K562 (cell line): Measurements from ENCODE around the gene PRTFDC1. TPM values are rescaled to one million over a fixed set of nuclear protein-coding genes. Genes with fewer than 3 reads are reported as not detected.
A peak's percentile ranks its signal among the peaks of the same experiment; 100 is the strongest.

ENCODE experiments used
- BMI1 ChIP-seq: fragments of 150-350 bp; IDR thresholded peaks from 2 replicates; pipeline ENCODE4 v1.6.1; 2014; ENCODE audit warnings: low read length
- CBFB ChIP-seq: sonication (generic); formaldehyde crosslinking; IDR thresholded peaks from 2 replicates; pipeline ENCODE4 v1.4.0; 2020; ENCODE audit warnings: mild to moderate bottlenecking, missing genetic modification reagents
- CBX2 ChIP-seq: fragments of 200-600 bp; sonication (generic); IDR thresholded peaks from one replicate; pipeline ENCODE4 v1.6.1; 2012; ENCODE audit warnings: mild to moderate bottlenecking, low read length, inconsistent platforms; ENCODE audit not compliant: insufficient read depth, poor library complexity, severe bottlenecking
- DNMT1 ChIP-seq: fragments of 450-650 bp; IDR thresholded peaks from 2 replicates; pipeline ENCODE4 v1.6.1; 2016; ENCODE audit warnings: antibody characterized with exemption, mild to moderate bottlenecking
- ELK3 ChIP-seq: fragments of 450-650 bp; formaldehyde crosslinking; IDR thresholded peaks from 2 replicates; pipeline ENCODE4 v1.4.0; 2020; ENCODE audit warnings: mild to moderate bottlenecking
- FOXA1 ChIP-seq: fragments of 450-650 bp; IDR thresholded peaks from 2 replicates; pipeline ENCODE4 v1.6.1; 2016; ENCODE audit warnings: mild to moderate bottlenecking, borderline replicate concordance
- NCOA1 ChIP-seq: fragments of 450-650 bp; IDR thresholded peaks from 2 replicates; pipeline ENCODE4 v1.6.1; 2016; ENCODE audit warnings: low read depth
- NCOR1 ChIP-seq: fragments of 450-650 bp; IDR thresholded peaks from 2 replicates; pipeline ENCODE4 v1.6.1; 2016; ENCODE audit warnings: mild to moderate bottlenecking, moderate library complexity
- RNF2 ChIP-seq: sonication (generic); IDR thresholded peaks from 2 replicates; pipeline ENCODE4 v1.6.1; 2016
- ZNF239 ChIP-seq: fragments of 250-450 bp; sonication (Bioruptor Pico); IDR thresholded peaks from 2 replicates; pipeline ENCODE4 v1.4.0; 2020; ENCODE audit warnings: mild to moderate bottlenecking
- ZNF282 ChIP-seq: sonication (generic); formaldehyde crosslinking; IDR thresholded peaks from 2 replicates; pipeline ENCODE4 v1.8.1; 2023; ENCODE audit warnings: missing genetic modification reagents
- polyA plus RNA-seq, 8 experiments: library from polyadenylated mRNA; depleted of rRNA in 4 of 8; stranded (reverse) in 5 of 8; unstranded in 3 of 8; fragments of >200 nt; fragmentation: Nextera tagmentation in 2 of 8; fragmentation: Illumina TruSeq in 1 of 8; extraction: Ambion mirVana in 2 of 8; extraction: Trizol in 1 of 8; gene quantifications; 2 replicates each; pipeline versions ENCODE4 v1.2.1 to v1.2.3, GENCODE V29; 2011 to 2014; ENCODE audit warnings: inconsistent platforms in 1 of 8, missing spikeins in 1 of 8
- total RNA-seq, 7 experiments: library from RNA; depleted of rRNA in 6 of 7; stranded (reverse); fragments of >200 nt in 6 of 7; fragmentation: Illumina TruSeq in 2 of 7; extraction: Trizol in 2 of 7; gene quantifications; 2 replicates each; pipeline versions ENCODE4 v1.2.1 to v1.2.3, GENCODE V29; 2011 to 2021; ENCODE audit warnings: low replicate concordance in 1 of 7
- TF ChIP-seq, protein P1 (sequence below): IDR thresholded peaks from 3 replicates; pipeline ENCODE4 v1.6.1; 2011; ENCODE audit warnings: borderline replicate concordance, mild to moderate bottlenecking, moderate library complexity; ENCODE audit not compliant: insufficient read length; ENCODE audit errors: extremely low read depth
- TF ChIP-seq, protein P2 (sequence below), 2 experiments: fragments of 450-650 bp; IDR thresholded peaks; 2 replicates each; pipeline ENCODE4 v1.6.1; 2016; ENCODE audit warnings: mild to moderate bottlenecking in 2 of 2, borderline replicate concordance in 1 of 2, low read depth in 1 of 2, moderate library complexity in 1 of 2
- TF ChIP-seq, protein P3 (sequence below): fragments of 200-800 bp; sonication (Bioruptor generic); IDR thresholded peaks from 2 replicates; pipeline ENCODE4 v1.6.1; 2017; ENCODE audit warnings: missing genetic modification characterization, missing compliant biosample characterization

The PRTFDC1 gene
- total and polyA plus RNA-seq, 9 of the 15 experiments (the other 6 are each of a cell fraction or from before 2014, with no cell fraction given): 7.0 to 27.6 (median 10.0) TPM

DNA sequence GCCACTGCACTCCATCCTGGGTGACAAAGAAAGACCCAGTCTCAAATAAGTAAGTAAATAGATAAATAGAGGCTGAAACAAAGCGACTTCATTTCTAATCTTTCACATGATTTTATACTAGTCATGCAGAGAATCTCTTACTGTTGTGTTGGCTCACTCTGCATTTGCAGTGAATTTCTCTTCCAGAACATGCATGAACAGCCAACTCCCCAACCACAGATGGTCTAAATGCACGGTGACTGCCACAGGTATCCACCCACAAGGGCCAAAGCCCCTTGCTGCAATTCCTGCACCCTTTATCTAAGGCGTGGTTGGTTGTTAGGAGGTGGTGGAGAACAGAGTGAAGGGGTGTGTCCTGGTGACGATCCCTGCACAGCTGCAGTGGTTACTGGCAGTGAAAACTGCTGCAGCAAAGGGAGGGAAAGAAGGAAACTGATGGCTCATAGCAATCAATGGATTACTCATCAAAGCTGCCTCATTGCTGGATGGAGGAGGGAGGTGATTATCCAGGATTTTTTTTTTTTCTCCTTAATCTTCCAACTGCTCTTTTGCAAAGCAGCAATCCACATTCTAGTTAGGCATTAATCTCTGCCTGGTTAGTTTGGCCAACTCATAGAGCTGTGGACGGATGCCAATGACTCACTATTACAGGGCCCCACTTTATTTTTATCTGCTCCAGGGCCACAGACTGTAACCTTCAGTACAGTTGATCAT is 50.6 kb downstream of the PRTFDC1 start (continued):
- no peak for TF ChIP-seq CBFB (CRISPR knock-in tag)
- no peak for TF ChIP-seq ELK3
- TF ChIP-seq ZNF239 (CRISPR knock-in tag): no peak
- TF ChIP-seq, protein P1, sequence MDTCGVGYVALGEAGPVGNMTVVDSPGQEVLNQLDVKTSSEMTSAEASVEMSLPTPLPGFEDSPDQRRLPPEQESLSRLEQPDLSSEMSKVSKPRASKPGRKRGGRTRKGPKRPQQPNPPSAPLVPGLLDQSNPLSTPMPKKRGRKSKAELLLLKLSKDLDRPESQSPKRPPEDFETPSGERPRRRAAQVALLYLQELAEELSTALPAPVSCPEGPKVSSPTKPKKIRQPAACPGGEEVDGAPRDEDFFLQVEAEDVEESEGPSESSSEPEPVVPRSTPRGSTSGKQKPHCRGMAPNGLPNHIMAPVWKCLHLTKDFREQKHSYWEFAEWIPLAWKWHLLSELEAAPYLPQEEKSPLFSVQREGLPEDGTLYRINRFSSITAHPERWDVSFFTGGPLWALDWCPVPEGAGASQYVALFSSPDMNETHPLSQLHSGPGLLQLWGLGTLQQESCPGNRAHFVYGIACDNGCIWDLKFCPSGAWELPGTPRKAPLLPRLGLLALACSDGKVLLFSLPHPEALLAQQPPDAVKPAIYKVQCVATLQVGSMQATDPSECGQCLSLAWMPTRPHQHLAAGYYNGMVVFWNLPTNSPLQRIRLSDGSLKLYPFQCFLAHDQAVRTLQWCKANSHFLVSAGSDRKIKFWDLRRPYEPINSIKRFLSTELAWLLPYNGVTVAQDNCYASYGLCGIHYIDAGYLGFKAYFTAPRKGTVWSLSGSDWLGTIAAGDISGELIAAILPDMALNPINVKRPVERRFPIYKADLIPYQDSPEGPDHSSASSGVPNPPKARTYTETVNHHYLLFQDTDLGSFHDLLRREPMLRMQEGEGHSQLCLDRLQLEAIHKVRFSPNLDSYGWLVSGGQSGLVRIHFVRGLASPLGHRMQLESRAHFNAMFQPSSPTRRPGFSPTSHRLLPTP: no peak
- TF ChIP-seq, protein P2, sequence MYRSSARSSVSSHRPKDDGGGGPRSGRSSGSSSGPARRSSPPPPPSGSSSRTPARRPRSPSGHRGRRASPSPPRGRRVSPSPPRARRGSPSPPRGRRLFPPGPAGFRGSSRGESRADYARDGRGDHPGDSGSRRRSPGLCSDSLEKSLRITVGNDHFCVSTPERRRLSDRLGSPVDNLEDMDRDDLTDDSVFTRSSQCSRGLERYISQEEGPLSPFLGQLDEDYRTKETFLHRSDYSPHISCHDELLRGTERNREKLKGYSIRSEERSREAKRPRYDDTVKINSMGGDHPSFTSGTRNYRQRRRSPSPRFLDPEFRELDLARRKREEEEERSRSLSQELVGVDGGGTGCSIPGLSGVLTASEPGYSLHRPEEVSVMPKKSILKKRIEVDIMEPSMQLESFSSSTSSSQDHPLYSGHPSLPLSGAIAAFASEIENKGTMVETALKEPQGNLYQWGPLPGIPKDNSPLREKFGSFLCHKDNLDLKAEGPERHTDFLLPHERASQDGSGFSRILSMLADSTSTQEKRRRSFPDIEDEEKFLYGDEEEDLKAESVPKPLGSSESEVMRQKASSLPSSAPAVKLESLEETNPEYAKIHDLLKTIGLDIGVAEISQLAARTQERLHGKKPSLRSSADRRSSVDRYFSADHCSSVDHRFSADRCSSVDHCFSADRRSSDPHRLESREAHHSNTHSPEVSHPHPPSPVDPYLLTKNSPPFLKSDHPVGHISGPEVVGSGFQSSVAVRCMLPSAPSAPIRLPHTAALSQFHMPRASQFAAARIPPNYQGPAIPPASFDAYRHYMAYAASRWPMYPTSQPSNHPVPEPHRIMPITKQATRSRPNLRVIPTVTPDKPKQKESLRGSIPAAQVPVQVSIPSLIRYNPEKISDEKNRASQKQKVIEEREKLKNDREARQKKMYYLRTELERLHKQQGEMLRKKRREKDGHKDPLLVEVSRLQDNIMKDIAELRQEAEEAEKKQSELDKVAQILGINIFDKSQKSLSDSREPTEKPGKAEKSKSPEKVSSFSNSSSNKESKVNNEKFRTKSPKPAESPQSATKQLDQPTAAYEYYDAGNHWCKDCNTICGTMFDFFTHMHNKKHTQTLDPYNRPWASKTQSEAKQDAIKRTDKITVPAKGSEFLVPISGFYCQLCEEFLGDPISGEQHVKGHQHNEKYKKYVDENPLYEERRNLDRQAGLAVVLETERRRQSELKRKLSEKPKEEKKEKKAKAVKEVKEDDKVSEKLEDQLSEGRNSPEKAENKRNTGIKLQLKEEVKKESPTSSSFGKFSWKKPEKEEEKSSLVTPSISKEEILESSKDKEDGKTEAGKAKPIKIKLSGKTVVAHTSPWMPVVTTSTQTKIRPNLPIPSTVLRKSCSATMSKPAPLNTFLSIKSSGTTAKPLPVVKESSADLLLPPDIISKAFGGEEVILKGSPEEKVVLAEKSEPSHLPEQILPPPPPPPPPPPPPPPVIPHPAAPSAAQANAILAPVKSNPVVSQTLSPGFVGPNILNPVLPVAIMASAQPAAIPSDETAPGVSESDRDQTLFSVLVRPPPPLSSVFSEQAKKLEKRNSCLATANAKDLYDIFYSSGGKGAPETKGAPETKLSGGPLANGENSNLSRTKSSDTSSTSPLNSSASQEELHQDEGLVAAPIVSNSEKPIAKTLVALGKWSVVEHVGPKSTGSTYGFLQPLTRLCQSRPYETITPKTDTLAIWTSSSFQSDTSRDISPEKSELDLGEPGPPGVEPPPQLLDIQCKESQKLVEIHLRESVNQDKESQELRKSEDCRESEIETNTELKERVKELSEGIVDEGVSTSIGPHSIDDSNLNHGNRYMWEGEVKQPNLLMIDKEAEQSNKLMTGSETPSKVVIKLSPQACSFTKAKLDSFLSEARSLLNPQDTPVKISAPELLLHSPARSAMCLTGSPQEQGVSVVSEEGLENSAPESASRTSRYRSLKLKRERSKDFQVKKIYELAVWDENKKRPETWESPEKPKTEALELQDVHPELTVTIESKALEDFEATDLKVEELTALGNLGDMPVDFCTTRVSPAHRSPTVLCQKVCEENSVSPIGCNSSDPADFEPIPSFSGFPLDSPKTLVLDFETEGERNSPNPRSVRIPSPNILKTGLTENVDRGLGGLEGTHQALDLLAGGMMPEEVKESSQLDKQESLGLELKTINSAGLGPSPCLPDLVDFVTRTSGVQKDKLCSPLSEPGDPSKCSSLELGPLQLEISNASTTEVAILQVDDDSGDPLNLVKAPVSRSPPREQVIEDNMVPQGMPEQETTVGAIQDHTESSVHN (IDR thresholded peaks at IDR 0.05; ENCODE audit: borderline replicate concordance in 1 of 2, low read depth in 1 of 2): peak in 1 of 2 experiments; percentile 52; a peak in 1 of 4 replicates
- no peak for TF ChIP-seq FOXA1
- no peak for TF ChIP-seq CBX2
- peak; percentile 64; the same call in 1 of the 2 replicates for TF ChIP-seq NCOA1
- no peak for TF ChIP-seq BMI1
- TF ChIP-seq NCOR1: peak; percentile 73
- no peak for TF ChIP-seq DNMT1
- TF ChIP-seq, protein P3, sequence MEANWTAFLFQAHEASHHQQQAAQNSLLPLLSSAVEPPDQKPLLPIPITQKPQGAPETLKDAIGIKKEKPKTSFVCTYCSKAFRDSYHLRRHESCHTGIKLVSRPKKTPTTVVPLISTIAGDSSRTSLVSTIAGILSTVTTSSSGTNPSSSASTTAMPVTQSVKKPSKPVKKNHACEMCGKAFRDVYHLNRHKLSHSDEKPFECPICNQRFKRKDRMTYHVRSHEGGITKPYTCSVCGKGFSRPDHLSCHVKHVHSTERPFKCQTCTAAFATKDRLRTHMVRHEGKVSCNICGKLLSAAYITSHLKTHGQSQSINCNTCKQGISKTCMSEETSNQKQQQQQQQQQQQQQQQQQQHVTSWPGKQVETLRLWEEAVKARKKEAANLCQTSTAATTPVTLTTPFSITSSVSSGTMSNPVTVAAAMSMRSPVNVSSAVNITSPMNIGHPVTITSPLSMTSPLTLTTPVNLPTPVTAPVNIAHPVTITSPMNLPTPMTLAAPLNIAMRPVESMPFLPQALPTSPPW (CRISPR knock-in tag): peak; percentile 55; the same call in 1 of the 2 replicates
- peak; percentile 37; the same call in 1 of the 2 replicates for TF ChIP-seq RNF2
- no peak for TF ChIP-seq ZNF282 (CRISPR knock-in tag)
